Astrocyte of the spinal cord (primary cell): ENCODE data around the gene SPTBN2.

Experiments
- DNase-seq: peaks from one replicate; pipeline ENCODE4 v3.0.0; 2011; ENCODE audit warnings: low read depth, low spot score
- H3K4me3 ChIP-seq: 2 replicates; pipeline ENCODE4 v1.5.1; 2011; ENCODE audit warnings: low read depth, mild to moderate bottlenecking, low read length, moderate library complexity
- in situ Hi-C: cut with HindIII; loops from 2 replicates; pipeline ENCODE4 v1.10.0; 2017; ENCODE audit warnings: low sequenced_read_pairs
- TF ChIP-seq, protein P1 (sequence below): IDR thresholded peaks from 2 replicates; pipeline ENCODE4 v1.5.1; 2012; ENCODE audit warnings: low read depth, mild to moderate bottlenecking, low read length, inconsistent platforms

The SPTBN2 gene

DNA sequence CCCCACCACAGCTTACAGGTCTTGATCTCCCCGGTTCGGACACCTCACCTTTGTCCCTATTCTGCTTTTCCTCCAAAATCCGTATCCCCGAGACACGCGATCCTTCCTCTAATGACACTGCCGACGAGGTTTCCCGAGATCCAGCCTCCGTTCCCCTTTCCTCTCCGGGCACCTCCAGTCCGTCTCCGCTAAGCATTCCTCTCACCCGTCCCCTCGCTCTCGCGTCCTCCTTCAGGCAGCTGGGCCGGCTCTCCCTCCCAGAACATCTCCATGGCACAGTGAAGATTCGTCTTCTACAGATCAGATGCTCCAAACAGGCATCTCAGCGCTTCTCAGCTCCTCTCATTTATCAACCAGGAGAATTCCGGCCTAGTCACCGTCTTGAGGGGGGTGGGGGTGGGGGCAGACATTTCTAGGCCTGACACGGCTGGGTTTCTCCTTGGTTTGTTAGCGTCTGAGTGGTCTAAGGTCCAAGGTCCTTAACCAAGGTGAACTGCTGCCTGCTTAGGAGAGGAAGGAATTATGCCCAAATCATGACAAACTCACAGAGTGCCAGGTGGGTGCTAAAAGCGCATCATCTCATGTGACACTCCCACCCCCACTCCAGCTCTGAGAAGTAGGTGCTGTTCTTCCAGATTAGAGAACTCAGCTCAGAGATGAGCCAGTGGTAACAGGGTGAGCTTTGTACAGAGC lies at the start of gene SPTBN2:
Gene SPTBN2, minus strand, starts transcription at position 524 of the 693 bp plus-strand sequence. CDS start 7,976 bp downstream, outside the sequence.
- DNase-seq = no peak
- peak within 1 kb of the TSS; percentile 40 for H3K4me3 ChIP-seq
- TF ChIP-seq, protein P1, sequence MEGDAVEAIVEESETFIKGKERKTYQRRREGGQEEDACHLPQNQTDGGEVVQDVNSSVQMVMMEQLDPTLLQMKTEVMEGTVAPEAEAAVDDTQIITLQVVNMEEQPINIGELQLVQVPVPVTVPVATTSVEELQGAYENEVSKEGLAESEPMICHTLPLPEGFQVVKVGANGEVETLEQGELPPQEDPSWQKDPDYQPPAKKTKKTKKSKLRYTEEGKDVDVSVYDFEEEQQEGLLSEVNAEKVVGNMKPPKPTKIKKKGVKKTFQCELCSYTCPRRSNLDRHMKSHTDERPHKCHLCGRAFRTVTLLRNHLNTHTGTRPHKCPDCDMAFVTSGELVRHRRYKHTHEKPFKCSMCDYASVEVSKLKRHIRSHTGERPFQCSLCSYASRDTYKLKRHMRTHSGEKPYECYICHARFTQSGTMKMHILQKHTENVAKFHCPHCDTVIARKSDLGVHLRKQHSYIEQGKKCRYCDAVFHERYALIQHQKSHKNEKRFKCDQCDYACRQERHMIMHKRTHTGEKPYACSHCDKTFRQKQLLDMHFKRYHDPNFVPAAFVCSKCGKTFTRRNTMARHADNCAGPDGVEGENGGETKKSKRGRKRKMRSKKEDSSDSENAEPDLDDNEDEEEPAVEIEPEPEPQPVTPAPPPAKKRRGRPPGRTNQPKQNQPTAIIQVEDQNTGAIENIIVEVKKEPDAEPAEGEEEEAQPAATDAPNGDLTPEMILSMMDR = no peak
- in situ Hi-C loops = no loop called here

- TF ChIP-seq, protein P1 = no peak
- no peak overlapping the region for H3K4me3 ChIP-seq
- no peak for DNase-seq
- in situ Hi-C loops = no loop called here
Measured at GRCh38 chr11:66768818-66769217, 39.8 kb upstream of the SPTBN2 start.

DNA sequence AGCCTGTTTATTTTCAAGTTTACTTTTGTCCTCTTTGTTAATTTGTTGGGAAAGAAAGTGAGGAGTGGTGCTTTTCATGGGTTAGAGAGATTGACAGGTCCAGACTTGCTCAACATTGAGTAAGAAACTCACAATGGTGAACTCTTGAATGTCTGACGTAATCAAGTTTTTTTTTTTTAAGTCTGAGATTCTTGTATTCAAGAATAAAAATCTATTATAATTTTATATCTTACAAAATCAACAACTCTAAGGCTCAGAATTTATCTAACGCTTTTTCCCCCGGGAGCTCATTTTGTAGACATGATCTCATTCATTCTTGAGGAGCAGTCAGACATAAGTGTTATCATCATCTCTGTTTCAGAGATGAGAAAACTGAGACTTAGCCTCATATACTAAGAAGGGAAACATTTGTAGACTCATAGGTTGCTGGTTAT lies 39.1 kb upstream of the SPTBN2 start:
- peak; percentile 35 for DNase-seq
- in situ Hi-C loops = no loop called here
- no peak overlapping the region for H3K4me3 ChIP-seq
- TF ChIP-seq, protein P1 = no peak

- no peak for DNase-seq
- TF ChIP-seq, protein P1 = no peak
- no peak overlapping the region for H3K4me3 ChIP-seq
- in situ Hi-C loops = no loop called here
Measured at GRCh38 chr11:66767666-66768065, 38.6 kb upstream of the SPTBN2 start.

- in situ Hi-C loops = no loop called here
- TF ChIP-seq, protein P1 = no peak
- H3K4me3 ChIP-seq = no peak overlapping the region
- no peak for DNase-seq
Measured at GRCh38 chr11:66766681-66767080, 37.7 kb upstream of the SPTBN2 start.

GRCh38 chr11:66762088-66762487 lies 33.1 kb upstream of the SPTBN2 start:
- no peak for DNase-seq
- TF ChIP-seq, protein P1 = no peak
- in situ Hi-C loops = no loop called here
- H3K4me3 ChIP-seq = no peak overlapping the region

DNA sequence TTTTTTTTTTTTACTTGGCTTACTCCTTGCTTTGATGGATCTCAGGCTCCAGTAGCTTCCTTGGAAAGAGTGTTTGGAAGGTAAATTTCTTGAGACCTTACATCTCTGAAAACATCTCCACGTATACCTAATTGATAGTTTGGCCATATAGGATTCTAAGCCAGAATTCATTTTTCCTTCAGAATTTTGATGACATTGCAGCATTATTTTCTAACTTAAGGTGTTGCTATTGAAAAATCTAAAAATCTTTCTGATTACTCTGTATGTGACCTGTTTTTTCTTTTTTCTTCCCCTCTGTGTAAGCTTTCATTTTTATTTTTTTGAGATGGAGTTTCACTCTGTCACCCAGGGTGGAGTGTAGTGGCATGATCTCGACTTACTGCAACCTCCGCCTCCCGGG lies 23.1 kb upstream of the SPTBN2 start:
- in situ Hi-C loops = no loop called here
- TF ChIP-seq, protein P1 = no peak
- DNase-seq = no peak
- H3K4me3 ChIP-seq = no peak overlapping the region
